KOPT-K1 (cell line): ENCODE data around the gene TMEM217.

Experiments
- H3K27ac ChIP-seq: fragments of 200-600 bp; sonication (generic); 2 replicates; pipeline ENCODE4 v1.5.1; 2016; ENCODE audit warnings: antibody characterized with exemption, mild to moderate bottlenecking, low read depth, low read length; ENCODE audit not compliant: poor library complexity, severe bottlenecking
- H3K36me3 ChIP-seq: fragments of 200-600 bp; sonication (generic); 2 replicates; pipeline ENCODE4 v1.5.1; 2017; ENCODE audit warnings: antibody characterized with exemption, mild to moderate bottlenecking, low read length, moderate library complexity; ENCODE audit not compliant: insufficient read depth
- H3K9me3 ChIP-seq: fragments of 200-600 bp; sonication (generic); 2 replicates; pipeline ENCODE4 v1.5.1; 2017; ENCODE audit warnings: antibody characterized with exemption, low read length, mild to moderate bottlenecking; ENCODE audit not compliant: insufficient read depth, poor library complexity, severe bottlenecking

The TMEM217 gene

DNA sequence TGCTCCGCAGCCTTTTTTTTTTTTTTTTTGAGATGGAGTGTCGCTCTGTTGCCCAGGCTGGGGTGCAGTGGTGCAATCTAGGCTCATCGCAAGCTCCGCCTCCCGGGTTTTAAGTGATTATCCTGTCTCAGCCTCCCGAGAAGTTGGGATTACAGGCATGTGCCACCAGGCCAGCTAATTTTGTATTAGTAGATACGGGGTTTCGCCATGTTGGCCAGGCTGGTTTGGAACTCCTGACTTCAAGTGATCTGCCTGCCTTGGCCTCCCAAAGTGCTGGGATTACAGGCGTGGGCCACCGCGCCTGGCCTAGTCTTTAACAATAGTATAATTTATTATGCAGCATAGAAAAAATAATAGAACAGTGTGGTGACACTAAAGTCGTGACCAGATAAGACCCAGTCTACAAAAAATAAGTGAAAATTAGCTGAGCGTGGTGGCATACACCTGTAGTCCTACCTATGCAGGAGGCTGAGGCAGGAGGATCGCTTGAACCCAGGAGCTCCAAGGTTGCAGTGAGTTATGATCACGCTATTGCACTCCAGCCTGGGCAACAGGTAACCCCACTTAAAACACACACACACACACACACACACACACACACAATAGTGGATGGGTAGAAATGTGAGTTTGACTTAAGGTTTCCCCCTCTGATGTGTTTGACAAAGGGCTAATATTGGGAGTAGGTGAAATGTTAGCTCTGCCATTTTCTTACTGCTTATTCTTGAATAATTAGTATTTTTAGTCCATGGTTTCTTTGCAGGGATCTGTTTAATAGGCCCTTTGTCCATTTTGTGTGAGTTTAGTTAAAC, 81.5 kb downstream of the TMEM217 start:
- Histone ChIP-seq H3K27ac (peak overlapping the region; percentile 95), H3K9me3 (no peaks in the 10 kb centered on the region)

DNA sequence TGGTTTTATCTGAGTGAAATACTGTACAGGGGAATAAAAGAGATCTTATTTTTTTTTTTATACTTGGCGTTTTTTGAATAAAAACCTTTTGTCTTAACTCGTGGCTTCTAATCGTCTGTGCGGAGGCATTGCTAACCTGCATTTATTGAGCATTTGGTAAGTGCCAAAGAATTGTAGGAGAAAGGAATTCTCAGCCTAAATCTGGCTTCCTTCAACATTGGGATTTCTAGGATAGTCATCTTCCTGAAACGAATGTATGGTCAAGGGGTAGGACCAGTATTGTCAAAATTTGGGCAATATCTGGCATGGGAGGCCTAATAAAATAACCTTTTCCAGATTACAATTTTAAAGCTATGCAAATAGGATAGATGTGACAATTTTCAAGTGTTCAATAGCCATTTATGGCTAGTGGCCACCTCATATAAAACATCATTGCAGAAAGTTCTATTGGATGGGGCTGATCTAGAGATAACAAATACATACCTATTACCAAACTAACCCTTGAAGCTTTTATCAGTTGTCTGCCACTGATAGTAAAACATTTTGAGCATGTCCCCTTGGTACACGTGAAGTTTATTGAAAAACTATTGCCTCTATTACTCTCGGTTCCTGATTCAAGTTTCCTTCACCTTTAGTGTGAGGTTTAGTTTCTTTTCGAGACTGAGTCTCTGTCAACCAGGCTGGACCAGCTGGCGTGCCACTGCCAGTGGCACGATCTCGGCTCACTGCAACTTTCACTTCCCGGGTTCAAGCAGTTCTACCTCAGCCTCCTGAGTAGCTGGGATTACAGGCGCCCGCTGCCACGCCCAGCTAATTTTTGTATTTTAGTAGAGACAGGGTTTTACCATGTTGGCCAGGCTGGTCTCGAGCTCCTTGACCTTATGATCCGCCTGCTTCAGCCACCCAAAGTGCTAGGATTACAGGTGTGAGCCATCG, 82.3 kb downstream of the TMEM217 start:
- H3K27ac ChIP-seq = peak overlapping the region; percentile 95
- H3K9me3 ChIP-seq = no peaks in the 10 kb centered on the region
- H3K36me3 ChIP-seq = peaks cover 61% of the 10 kb centered on the region

More for the DNA sequence above, 81.5 kb downstream of the TMEM217 start:
- H3K36me3 ChIP-seq = peaks cover 53% of the 10 kb centered on the region

GRCh38 chr6:37174515-37175331, 83.2 kb downstream of the TMEM217 start:
- peaks cover 61% of the 10 kb centered on the region for H3K36me3 ChIP-seq
- no peaks in the 10 kb centered on the region for H3K9me3 ChIP-seq
- H3K27ac ChIP-seq = peak overlapping the region; percentile 95

DNA sequence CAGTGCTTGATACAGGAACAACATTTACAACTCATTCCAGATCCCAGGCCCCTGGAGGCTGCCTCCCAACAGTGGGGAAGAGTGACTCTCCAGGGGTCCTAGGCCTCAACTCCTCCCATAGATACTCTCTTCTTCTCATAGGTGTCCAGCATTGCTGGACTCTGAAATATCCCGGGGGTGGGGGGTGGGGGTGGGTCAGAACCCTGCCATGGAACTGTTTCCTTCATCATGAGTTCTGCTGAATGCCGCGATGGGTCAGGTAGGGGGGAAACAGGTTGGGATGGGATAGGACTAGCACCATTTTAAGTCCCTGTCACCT, 83.8 kb downstream of the TMEM217 start:
- Histone ChIP-seq H3K36me3 (peaks cover 61% of the 10 kb centered on the region), H3K9me3 (no peaks in the 10 kb centered on the region), H3K27ac (peak overlapping the region; percentile 95)

- H3K36me3 ChIP-seq = peaks cover 61% of the 10 kb centered on the region
- H3K27ac ChIP-seq = peak overlapping the region; percentile 95
These were observed 84.3 kb downstream of the TMEM217 start for GRCh38 chr6:37173493-37174195.

DNA sequence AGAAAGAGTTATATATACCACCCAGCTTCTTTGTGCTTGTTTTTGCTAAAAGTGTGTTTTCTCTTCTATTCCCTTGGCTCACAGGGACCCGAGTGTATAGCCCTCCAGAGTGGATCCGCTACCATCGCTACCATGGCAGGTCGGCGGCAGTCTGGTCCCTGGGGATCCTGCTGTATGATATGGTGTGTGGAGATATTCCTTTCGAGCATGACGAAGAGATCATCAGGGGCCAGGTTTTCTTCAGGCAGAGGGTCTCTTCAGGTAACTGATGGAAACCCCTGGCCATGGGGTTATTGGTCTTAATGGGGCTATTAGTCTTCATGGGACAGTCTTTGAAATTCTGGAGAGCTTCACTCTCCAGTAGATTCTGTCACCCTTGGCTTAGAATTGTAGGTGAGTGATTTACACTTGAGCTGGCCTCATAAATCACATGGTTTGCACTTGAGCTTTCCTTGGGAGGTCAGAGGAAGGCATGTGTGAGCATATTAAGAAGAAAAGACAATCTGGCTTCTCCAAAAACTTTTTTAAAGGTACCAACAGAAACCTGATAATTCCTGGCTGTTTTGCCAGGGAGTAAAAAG, 84.9 kb downstream of the TMEM217 start:
- H3K9me3 ChIP-seq = no peaks in the 10 kb centered on the region
- peak overlapping the region; percentile 95 for H3K27ac ChIP-seq
- H3K36me3 ChIP-seq = peaks cover 61% of the 10 kb centered on the region

More at GRCh38 chr6:37173493-37174195, 84.3 kb downstream of the TMEM217 start:
- no peaks in the 10 kb centered on the region for H3K9me3 ChIP-seq

- Histone ChIP-seq H3K9me3 (no peaks in the 10 kb centered on the region), H3K27ac (peak overlapping the region; percentile 95), H3K36me3 (peaks cover 61% of the 10 kb centered on the region)
These were observed 85.8 kb downstream of the TMEM217 start for GRCh38 chr6:37171970-37172812.

GRCh38 chr6:37171201-37171969, 86.6 kb downstream of the TMEM217 start:
- H3K9me3 ChIP-seq = no peaks in the 10 kb centered on the region
- H3K27ac ChIP-seq = peak overlapping the region; percentile 95
- peaks cover 57% of the 10 kb centered on the region for H3K36me3 ChIP-seq

DNA sequence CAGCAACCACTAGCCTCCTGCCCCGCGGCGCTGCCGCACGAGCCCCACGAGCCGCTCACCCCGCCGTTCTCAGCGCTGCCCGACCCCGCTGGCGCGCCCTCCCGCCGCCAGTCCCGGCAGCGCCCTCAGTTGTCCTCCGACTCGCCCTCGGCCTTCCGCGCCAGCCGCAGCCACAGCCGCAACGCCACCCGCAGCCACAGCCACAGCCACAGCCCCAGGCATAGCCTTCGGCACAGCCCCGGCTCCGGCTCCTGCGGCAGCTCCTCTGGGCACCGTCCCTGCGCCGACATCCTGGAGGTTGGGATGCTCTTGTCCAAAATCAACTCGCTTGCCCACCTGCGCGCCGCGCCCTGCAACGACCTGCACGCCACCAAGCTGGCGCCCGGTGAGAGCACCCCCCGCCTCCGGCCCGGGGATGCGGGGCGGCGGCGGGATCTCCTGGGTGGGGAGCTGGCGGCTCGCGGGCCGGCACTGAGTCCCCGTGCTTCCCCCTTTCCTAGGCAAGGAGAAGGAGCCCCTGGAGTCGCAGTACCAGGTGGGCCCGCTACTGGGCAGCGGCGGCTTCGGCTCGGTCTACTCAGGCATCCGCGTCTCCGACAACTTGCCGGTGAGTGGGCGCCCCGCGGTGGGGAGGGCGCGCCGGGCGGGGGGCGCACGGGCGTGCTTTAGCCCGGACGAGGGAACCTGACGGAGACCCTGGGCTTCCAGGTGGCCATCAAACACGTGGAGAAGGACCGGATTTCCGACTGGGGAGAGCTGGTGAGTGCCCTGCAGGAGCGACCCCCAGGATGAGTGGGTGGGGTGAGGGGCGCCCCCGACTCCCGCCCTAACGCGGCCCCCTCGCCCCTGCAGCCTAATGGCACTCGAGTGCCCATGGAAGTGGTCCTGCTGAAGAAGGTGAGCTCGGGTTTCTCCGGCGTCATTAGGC, 87.4 kb downstream of the TMEM217 start:
- Histone ChIP-seq H3K27ac (peak overlapping the region; percentile 95), H3K9me3 (no peaks in the 10 kb centered on the region), H3K36me3 (peaks cover 49% of the 10 kb centered on the region)

GRCh38 chr6:37169496-37170272, 88.3 kb downstream of the TMEM217 start, which contains the start of gene PIM1:
TSS of gene PIM1 (plus strand) at chr6:37170152. CDS start at chr6:37170576, 424 bp downstream.
- peaks cover 40% of the 10 kb centered on the region for H3K36me3 ChIP-seq
- peak within 1 kb of the TSS; percentile 95 for H3K27ac ChIP-seq

GRCh38 chr6:37168811-37169495, 89.0 kb downstream of the TMEM217 start:
- H3K27ac ChIP-seq = peak overlapping the region; percentile 82
- H3K9me3 ChIP-seq = no peaks in the 10 kb centered on the region
- H3K36me3 ChIP-seq = peaks cover 33% of the 10 kb centered on the region

More at GRCh38 chr6:37169496-37170272, 88.3 kb downstream of the TMEM217 start, which contains the start of gene PIM1:
- H3K9me3 ChIP-seq = no peaks in the 10 kb centered on the region
